Epithelial cell of alveolus of lung (primary cell): ENCODE data around the gene TCP11L1. TPM values are rescaled to one million over a fixed set of nuclear protein-coding genes. Genes with fewer than 3 reads are reported as not detected.

Source experiments
- total RNA-seq: library from RNA; depleted of rRNA; stranded (reverse); fragments of >200 nt; gene quantifications from 2 replicates; pipeline ENCODE4 v1.2.1, GENCODE V29; 2015

TCP11L1 gene
- total RNA-seq, result 13.1 and 21.3 TPM in 2 replicates

GRCh38 chr11:33039274-33040032, at the start of gene TCP11L1:
Gene TCP11L1 (plus strand): TSS chr11:33039572. CDS start chr11:33043774, 4,202 bp downstream.

GRCh38 chr11:33015621-33016551, 23.5 kb upstream of the TCP11L1 start, which contains the start of gene DEPDC7:
Gene DEPDC7 (plus strand): TSS chr11:33015878. CDS start chr11:33015956, 78 bp downstream.

Other genes starting within 250 kb of the TCP11L1 start
- gene CCDC73, start 244.9 kb upstream of the TCP11L1 start, total RNA-seq, result not detected in 2 replicates
- gene PRRG4, start 209.6 kb upstream of the TCP11L1 start, total RNA-seq, result 0.13 TPM in 1 of 2 replicates, not detected in the other
- gene QSER1, start 146.8 kb upstream of the TCP11L1 start, total RNA-seq, result 17.8 and 23.6 TPM in 2 replicates
- 4.7 and 5.7 TPM in 2 replicates for gene DEPDC7, start 23.7 kb upstream of the TCP11L1 start, total RNA-seq
- gene CSTF3, start 121.9 kb downstream of the TCP11L1 start, total RNA-seq, result 16.1 and 22.5 TPM in 2 replicates
- gene HIPK3, start 217.8 kb downstream of the TCP11L1 start, total RNA-seq, result 28.1 and 42.9 TPM in 2 replicates